GM21825 (cell line): ENCODE measurements around the gene CREB5.

ENCODE experiments used
- ATAC-seq: cut with Tn5 transposase; IDR thresholded peaks from one replicate; pipeline ENCODE4 v1.9.1; 2021; ENCODE audit warnings: mild to moderate bottlenecking, moderate library complexity; ENCODE audit not compliant: unreplicated experiment

The CREB5 gene

GRCh38 chr7:28474282-28474638 lies 61.9 kb downstream of the CREB5 start:
- no peak for ATAC-seq

- ATAC-seq = no peak
Measured at GRCh38 chr7:28474640-28475039, 62.3 kb downstream of the CREB5 start.

- ATAC-seq = no peak
Measured at GRCh38 chr7:28477041-28477442, 64.7 kb downstream of the CREB5 start.

- no peak for ATAC-seq
Measured at GRCh38 chr7:28478656-28479055, 66.3 kb downstream of the CREB5 start.

- ATAC-seq = peak; percentile 80
Measured at GRCh38 chr7:28479507-28479947, 67.2 kb downstream of the CREB5 start.

GRCh38 chr7:28480595-28480994 lies 68.3 kb downstream of the CREB5 start:
- ATAC-seq = no peak

GRCh38 chr7:28481091-28481926 lies 69.0 kb downstream of the CREB5 start:
- peak; percentile 55 for ATAC-seq

- no peak for ATAC-seq
Measured at GRCh38 chr7:28483112-28483511, 70.8 kb downstream of the CREB5 start.

GRCh38 chr7:28483908-28484605 lies 71.7 kb downstream of the CREB5 start:
- ATAC-seq = no peak

GRCh38 chr7:28484606-28484935 lies 72.3 kb downstream of the CREB5 start:
- no peak for ATAC-seq

GRCh38 chr7:28487487-28487886 lies 75.2 kb downstream of the CREB5 start:
- no peak for ATAC-seq

- no peak for ATAC-seq
Measured at GRCh38 chr7:28488061-28488791, 75.9 kb downstream of the CREB5 start.

GRCh38 chr7:28490831-28491230 lies 78.5 kb downstream of the CREB5 start:
- ATAC-seq = no peak

GRCh38 chr7:28493477-28493876 lies 81.2 kb downstream of the CREB5 start:
- ATAC-seq = no peak

- no peak for ATAC-seq
Measured at GRCh38 chr7:28497009-28497408, 84.7 kb downstream of the CREB5 start.

GRCh38 chr7:28498636-28499035 lies 86.3 kb downstream of the CREB5 start:
- ATAC-seq = no peak

- ATAC-seq = no peak
Measured at GRCh38 chr7:28500138-28500537, 87.8 kb downstream of the CREB5 start.

GRCh38 chr7:28502408-28502807 lies 90.1 kb downstream of the CREB5 start:
- ATAC-seq = no peak

GRCh38 chr7:28503396-28503795 lies 91.1 kb downstream of the CREB5 start:
- no peak for ATAC-seq

- ATAC-seq = no peak
Measured at GRCh38 chr7:28505014-28505413, 92.7 kb downstream of the CREB5 start.

GRCh38 chr7:28505867-28506266 lies 93.5 kb downstream of the CREB5 start:
- no peak for ATAC-seq
